NCI-H2081 treated with DMSO at 0.1 percent for 48 hours (cell line): ENCODE measurements around the gene AMER3.

Source experiments
- DNase-seq: peaks from one replicate; lab custom pipeline; 2025; lab: John Stamatoyannopoulos, UW

Gene AMER3

GRCh38 chr2:130785466-130786055 is 30.2 kb downstream of the AMER3 start:
- no peak for DNase-seq

DNA sequence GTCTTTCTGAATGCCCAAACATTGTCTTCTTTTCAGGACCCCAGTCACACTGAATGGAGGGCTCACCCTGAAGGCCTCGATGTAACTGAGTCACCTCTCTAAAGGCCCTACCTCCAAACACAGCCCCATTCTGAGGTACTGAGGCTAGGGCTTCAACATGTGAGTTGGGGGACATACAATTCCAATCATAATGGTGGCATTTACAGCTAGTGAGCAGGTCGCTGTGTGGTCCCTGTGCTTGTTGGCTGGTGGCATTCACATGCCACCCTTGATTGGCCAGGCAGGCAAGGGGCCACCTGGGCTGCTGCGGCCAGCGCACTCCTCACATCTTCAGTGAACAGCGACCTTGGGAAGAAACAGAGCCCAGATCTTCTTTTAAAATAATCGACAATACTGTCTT is 30.7 kb downstream of the AMER3 start:
- DNase-seq: no peak

DNA sequence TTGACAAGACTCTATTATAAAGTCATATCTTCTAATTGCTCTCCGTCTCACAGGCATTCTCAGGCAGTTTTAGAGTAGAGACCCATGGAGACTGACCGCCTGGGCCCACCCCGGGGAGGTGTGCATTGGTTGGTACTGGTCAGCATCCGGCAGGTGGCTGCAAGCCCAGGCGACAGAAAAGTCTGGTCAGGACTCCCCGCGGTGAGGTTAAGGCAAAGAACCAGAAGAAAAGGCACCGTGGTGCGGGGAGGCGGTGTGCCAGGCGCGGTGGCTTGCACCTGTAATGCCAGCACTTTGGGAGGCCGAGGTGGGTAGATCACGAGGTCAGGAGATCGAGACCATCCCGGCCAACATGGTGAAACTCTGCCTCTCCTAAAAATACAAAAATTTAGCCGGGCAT is 32.5 kb downstream of the AMER3 start:
- DNase-seq: no peak

DNA sequence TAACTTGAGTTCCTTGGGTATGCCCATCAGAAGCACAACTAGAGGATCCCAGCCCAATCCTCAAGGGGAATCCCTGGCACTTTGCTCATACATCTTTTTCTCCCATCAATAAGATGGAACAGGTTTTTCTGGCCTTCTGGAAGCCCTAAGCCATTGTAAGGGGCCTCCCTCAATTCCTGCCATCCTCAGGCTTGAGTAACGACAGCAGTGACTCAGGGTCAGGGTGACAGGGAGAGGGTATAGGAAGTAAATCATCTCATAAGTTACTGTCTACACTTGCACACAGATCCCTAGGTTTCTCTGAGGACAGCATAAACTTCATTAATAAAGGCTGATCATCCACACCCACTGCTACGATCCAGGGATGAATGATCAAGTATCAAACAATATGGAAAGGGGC is 35.0 kb downstream of the AMER3 start:
- no peak for DNase-seq

- no peak for DNase-seq
Measured at GRCh38 chr2:130790804-130791616, 35.7 kb downstream of the AMER3 start.

GRCh38 chr2:130791617-130791939 is 36.2 kb downstream of the AMER3 start:
- DNase-seq: no peak

- DNase-seq: no peak
Measured at GRCh38 chr2:130795431-130795830, 40.1 kb downstream of the AMER3 start.

GRCh38 chr2:130796290-130796689 is 41.0 kb downstream of the AMER3 start:
- no peak for DNase-seq

- no peak for DNase-seq
Measured at GRCh38 chr2:130797493-130798435, 42.4 kb downstream of the AMER3 start.

GRCh38 chr2:130798472-130799218 is 43.3 kb downstream of the AMER3 start:
- DNase-seq: no peak

DNA sequence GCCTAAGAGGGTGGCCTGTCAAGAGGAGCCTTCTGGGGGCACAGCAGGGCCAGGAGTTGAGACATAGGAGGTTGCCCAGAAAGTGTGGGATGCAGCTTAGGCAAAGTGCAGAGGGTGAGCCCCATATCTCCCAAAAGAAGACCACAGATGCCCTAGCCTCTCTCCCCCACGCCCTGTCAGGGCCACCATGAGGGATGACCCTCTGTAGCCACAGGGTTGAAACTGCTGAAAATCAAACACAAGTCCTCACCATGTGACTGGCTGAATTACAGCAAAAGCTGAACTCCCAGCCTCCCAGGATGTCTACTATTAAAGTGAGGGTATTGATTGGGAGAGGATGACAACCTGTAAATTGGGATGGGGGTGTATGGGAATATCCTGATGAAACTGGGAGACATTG is 44.0 kb downstream of the AMER3 start:
- DNase-seq: no peak

- DNase-seq: no peak
Measured at GRCh38 chr2:130805613-130806012, 50.3 kb downstream of the AMER3 start.

DNA sequence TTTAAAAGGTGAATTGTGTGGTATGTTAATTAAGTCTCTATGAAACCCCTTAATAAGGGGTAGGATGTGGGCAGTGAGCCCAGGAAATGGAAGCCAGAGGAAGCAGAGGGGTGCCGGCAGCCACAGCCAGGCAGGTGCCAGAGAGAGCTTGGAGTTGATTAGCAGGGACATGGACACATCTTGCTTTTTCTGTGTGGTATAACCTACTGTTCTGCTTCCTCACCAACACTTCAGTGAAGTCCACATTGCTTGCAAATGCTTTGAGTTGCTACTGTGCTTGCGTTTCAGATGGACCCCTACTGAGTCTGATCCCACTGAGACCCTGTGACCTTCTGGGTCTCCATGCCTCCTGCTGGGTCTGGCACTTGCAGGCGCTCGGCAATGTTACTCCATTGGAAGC is 51.0 kb downstream of the AMER3 start:
- no peak for DNase-seq

GRCh38 chr2:130807659-130808385 is 52.5 kb downstream of the AMER3 start:
- DNase-seq: no peak

DNA sequence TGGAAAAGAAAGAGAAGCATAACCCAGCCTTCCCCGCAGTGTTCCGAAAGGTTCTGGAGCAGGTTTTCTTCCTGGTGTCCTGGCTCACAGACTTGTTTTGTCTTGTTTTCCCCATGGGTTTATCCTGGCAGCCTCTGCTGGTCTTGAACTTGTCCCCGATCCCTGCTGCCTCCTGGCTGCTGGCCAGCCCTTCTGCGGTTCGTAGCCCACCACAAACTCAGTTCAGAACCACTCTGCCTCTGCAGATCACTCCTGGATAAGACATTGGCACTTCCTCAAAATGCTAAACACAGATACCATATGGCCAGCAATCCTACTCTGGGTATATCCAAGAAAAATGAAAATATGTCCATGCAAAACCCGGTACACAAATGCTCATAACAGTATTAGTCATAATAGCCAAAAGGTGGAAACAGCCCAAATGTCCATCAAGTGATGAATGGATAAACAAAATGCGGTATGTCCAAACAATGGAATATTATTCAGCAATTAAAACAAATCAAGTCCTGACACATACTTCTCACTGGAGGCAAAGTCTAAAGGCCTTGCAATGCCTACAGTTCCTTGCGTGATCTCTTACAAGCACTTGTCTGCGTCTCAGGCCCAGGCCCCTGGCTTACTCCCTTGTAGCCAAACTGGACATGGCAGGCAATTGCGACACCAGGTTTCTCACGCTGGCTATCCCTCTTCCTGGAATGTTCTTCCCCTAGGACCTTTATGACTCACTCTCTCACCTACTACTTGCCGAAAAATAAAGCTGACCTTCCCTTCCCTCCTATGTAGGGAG is 53.3 kb downstream of the AMER3 start:
- no peak for DNase-seq

DNA sequence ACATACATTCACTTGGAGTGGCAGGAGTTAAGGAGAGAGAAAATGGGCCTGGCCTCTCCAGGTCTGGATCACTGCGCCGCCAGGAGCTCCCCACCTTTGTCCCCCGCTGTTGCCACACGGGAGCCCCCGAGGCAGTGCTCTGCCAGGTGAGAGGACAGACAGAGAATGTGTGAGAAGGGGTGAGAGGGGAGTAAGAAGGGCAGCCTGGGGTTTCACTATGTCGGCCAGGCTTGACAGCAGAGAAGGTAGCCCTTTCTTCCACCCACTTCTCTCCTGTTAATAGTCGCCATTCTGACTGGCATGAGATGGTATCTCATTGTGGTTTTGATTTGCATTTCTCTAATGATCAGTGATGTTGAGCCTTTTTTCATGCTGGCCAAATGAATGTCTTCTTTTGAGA is 55.1 kb downstream of the AMER3 start:
- no peak for DNase-seq

DNA sequence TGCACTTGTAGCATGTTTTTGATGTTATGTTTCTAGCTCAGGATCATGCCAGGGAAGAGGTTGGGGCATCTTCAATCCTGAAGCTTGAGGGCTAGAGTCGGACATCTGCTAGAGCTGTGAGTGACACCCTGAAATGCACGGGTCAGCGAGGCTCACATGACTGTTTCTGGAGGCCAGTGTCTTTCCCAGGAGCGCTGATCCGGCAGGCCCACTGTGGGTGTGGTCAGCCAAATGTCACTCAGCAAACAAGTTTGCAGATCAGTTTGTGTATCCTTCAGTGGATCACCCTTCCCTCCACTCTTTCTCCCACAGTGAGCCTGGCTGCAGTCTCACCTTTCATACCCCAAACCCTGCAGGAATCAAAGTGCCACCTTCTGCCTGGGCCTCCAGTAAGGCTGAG is 58.4 kb downstream of the AMER3 start:
- DNase-seq: no peak

- DNase-seq: no peak
Measured at GRCh38 chr2:130814931-130815680, 59.8 kb downstream of the AMER3 start.
